ENCODE data around the gene RRM1.

GRCh38 chr11:4074266-4074665, 20.3 kb upstream of the RRM1 start:
- no peak for TF ChIP-seq MEIS1 (CRISPR knock-in tag; IDR thresholded peaks at IDR 0.05; ENCODE audit: borderline replicate concordance)
- TF ChIP-seq, protein P1, sequence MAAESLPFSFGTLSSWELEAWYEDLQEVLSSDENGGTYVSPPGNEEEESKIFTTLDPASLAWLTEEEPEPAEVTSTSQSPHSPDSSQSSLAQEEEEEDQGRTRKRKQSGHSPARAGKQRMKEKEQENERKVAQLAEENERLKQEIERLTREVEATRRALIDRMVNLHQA (CRISPR knock-in tag; IDR thresholded peaks at IDR 0.05), result no peak
- no peak for TF ChIP-seq NFAT5 (CRISPR knock-in tag; IDR thresholded peaks at IDR 0.05)
- no peak for TF ChIP-seq POLR2G (IDR thresholded peaks at IDR 0.05; ENCODE audit: low read depth, low read length)
- TF ChIP-seq REST (IDR thresholded peaks at IDR 0.05; ENCODE audit: borderline replicate concordance in 1 of 2, low read depth in 1 of 2, low read length in 2 of 2), result no peak
- TF ChIP-seq, protein P2, sequence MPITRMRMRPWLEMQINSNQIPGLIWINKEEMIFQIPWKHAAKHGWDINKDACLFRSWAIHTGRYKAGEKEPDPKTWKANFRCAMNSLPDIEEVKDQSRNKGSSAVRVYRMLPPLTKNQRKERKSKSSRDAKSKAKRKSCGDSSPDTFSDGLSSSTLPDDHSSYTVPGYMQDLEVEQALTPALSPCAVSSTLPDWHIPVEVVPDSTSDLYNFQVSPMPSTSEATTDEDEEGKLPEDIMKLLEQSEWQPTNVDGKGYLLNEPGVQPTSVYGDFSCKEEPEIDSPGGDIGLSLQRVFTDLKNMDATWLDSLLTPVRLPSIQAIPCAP (CRISPR knock-in tag; IDR thresholded peaks at IDR 0.05; ENCODE audit: low read depth), result no peak
- TF ChIP-seq RFX1 (IDR thresholded peaks at IDR 0.05), result no peak
- TF ChIP-seq ZNF44 (CRISPR knock-in tag; IDR thresholded peaks at IDR 0.05), result no peak

Measured in HepG2 (cell line).